Body of pancreas (tissue), 4 donors: ENCODE data around the gene SRSF9. TPM values are rescaled to one million over a fixed set of nuclear protein-coding genes. Genes with fewer than 3 reads are reported as not detected.

ENCODE experiments used
- ATAC-seq: fragments of 150-250 bp; one replicate; pipeline ENCODE4 v1.9.1; 2016
- DNase-seq, 4 donors: peaks; one replicate each; pipeline ENCODE4 v3.0.0-alpha.2; 2019
- H3K27ac ChIP-seq, 4 donors: fragments of 200-600 bp; sonication (generic); 1 replicate in 3 of 4; 2 replicates in 1 of 4; pipeline versions ENCODE4 v1.5.1 to v1.6.1; 2016 to 2019; ENCODE audit warnings: mild to moderate bottlenecking in 1 of 4, mixed read lengths in 1 of 4, moderate library complexity in 1 of 4
- H3K27me3 ChIP-seq, 2 donors: fragments of 200-600 bp; sonication (generic); one replicate each; pipeline ENCODE4 v1.6.0; 2016; ENCODE audit warnings: mild to moderate bottlenecking in 1 of 2
- H3K36me3 ChIP-seq, 2 donors: fragments of 200-600 bp; sonication (generic); replicated peaks in 1 of 2; 2 replicates each; pipeline ENCODE4 v1.5.1; 2016; ENCODE audit warnings: low read depth in 2 of 2; ENCODE audit not compliant: insufficient read depth in 1 of 2
- H3K4me1 ChIP-seq: fragments of 200-600 bp; sonication (generic); one replicate; pipeline ENCODE4 v1.6.0; 2016
- H3K4me3 ChIP-seq, 2 donors: fragments of 200-600 bp; sonication (generic); 1 replicate in 1 of 2; 2 replicates in 1 of 2; pipeline ENCODE4 v1.5.1; 2016 to 2019
- H3K9me3 ChIP-seq, 3 donors: fragments of 200-600 bp; sonication (generic); 1 replicate in 2 of 3; 2 replicates in 1 of 3; pipeline ENCODE4 v1.5.1; 2016
- POLR2A ChIP-seq, 3 donors: fragments of 450-650 bp; IDR thresholded peaks; one replicate each; pipeline ENCODE4 v1.6.1; 2016; ENCODE audit warnings: antibody characterized with exemption in 3 of 3, mild to moderate bottlenecking in 2 of 3
- WGBS, 2 donors: methylation state at CpG; one replicate each; pipeline ENCODE4 v1.1.5; 2017; 5-methylcytosine and 5-hydroxymethylcytosine counted together
- intact Hi-C: fragments of 100-400 bp; cut with DNase I; formaldehyde crosslinking; loops from one replicate; pipeline ENCODE4 v1.15.1; 2023
- total RNA-seq, 2 donors: library from RNA; depleted of rRNA; stranded (reverse); fragments of >200 nt; gene quantifications; one replicate each; pipeline ENCODE4 v1.1.0, GENCODE V29; 2016
- TF ChIP-seq, protein P1 (sequence below), 7 experiments: fragments of 450-650 bp in 4 of 7; fragments of 200-600 bp in 3 of 7; sonication (generic) in 3 of 7; IDR thresholded peaks; one replicate each; pipeline ENCODE4 v1.5.1; 2016 to 2019; ENCODE audit warnings: antibody characterized with exemption in 7 of 7

SRSF9 gene
- total RNA-seq, 2 donors from 2014 or later = 86.0 to 93.9 TPM

DNA sequence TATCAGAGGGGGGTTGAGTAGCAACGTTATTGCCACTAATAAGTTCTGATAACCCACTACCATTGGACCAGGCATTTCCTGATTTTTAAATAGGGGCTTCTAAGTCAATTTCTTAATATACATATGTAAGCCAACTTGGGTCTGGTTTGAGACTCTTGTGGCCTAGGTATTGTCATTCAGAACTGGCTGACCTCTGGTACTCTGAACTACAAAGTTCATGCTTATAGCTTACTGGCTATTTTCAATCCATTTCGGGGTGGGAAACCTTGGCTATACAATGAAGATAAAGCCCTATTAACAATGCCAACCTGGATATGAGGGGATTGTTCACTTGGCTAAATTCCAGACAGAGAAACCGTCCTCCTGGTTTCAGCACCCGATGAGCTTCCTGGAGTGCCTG is 35.0 kb upstream of the SRSF9 start:
- 81 to 83% methylated on average over 4 of the region's 4 CpGs for WGBS, 2 donors
- DNase-seq = no peak
- peaks cover 5 to 10% of the 10 kb centered on the region in 2 donors for H3K36me3 ChIP-seq

DNA sequence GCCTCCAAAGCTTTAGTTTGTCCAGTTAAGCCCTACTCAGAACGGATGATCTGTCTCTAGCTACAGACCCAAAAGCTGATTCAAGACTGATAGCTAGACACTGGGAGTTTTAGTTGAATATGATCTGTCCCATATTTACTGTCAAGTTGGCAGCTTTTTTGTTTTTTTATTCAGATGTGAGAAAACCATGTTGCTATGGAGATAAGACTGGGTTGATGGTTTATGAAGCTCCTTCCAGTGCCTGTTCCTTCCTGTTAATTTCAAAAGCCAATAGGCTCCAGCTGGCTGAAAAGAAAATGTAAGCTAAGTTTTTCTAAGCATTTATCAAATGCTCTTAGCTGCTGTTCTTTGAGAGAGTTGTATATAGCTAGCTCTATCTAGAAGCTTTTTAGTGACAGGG is 31.0 kb upstream of the SRSF9 start:
- intact Hi-C loops = no loop called here
- no peaks in the 10 kb centered on the region for H3K9me3 ChIP-seq
- peaks cover 0 to 4% of the 10 kb centered on the region in 2 donors for H3K36me3 ChIP-seq
- DNase-seq = no peak
- WGBS, 2 donors = 81 to 100% methylated on average over 1 of the region's 1 CpG
- TF ChIP-seq, protein P1, sequence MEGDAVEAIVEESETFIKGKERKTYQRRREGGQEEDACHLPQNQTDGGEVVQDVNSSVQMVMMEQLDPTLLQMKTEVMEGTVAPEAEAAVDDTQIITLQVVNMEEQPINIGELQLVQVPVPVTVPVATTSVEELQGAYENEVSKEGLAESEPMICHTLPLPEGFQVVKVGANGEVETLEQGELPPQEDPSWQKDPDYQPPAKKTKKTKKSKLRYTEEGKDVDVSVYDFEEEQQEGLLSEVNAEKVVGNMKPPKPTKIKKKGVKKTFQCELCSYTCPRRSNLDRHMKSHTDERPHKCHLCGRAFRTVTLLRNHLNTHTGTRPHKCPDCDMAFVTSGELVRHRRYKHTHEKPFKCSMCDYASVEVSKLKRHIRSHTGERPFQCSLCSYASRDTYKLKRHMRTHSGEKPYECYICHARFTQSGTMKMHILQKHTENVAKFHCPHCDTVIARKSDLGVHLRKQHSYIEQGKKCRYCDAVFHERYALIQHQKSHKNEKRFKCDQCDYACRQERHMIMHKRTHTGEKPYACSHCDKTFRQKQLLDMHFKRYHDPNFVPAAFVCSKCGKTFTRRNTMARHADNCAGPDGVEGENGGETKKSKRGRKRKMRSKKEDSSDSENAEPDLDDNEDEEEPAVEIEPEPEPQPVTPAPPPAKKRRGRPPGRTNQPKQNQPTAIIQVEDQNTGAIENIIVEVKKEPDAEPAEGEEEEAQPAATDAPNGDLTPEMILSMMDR (IDR thresholded peaks at IDR 0.05) = no peak
- TF ChIP-seq POLR2A (IDR thresholded peaks at IDR 0.05) = no peak
- peaks cover 12% of the 10 kb centered on the region for H3K4me1 ChIP-seq
- H3K4me3 ChIP-seq = no peak overlapping the region
- ATAC-seq = no peak
- H3K27ac ChIP-seq = no peak overlapping the region
- no peaks in the 10 kb centered on the region for H3K27me3 ChIP-seq

More for the DNA sequence above, 35.0 kb upstream of the SRSF9 start:
- Histone ChIP-seq H3K4me3 (no peak overlapping the region), H3K27ac (no peak overlapping the region), H3K27me3 (no peaks in the 10 kb centered on the region), H3K9me3 (no peaks in the 10 kb centered on the region), H3K4me1 (no peaks in the 10 kb centered on the region)
- intact Hi-C loops = no loop called here
- ATAC-seq = no peak
- TF ChIP-seq, protein P1 (IDR thresholded peaks at IDR 0.05) = no peak
- no peak for TF ChIP-seq POLR2A (IDR thresholded peaks at IDR 0.05)

DNA sequence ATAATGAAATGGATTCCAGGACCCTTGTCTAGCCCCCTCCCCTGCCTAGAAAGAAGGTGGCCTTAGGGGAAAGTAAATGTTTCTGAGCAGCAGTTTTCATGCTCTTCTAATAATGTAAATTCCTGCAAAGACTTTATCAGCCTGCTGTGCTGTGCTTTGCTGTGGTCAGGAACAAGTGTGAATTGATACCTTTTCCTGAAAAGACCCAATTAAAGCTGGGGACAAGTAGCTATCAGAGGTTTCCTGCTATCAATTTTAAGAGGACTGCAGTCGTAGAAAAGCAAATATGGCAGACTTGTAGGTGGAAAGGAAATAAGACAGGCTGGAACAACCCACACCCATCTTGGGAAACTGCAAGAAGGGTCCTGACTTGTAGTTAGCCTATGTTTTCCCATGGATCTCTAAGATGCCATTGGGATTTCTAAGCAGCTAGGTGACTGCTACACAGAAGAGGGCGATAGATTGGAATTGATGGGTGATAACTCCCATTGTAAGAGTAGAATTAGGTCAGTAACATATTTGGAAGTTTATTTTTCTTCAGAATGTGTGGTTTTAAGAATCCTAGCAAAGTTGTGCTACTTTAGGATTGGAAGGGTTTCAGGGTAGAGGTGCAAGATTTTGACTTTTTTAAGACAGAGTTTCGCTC is 29.4 kb upstream of the SRSF9 start:
- peaks cover 17% of the 10 kb centered on the region for H3K4me1 ChIP-seq
- H3K4me3 ChIP-seq = no peak overlapping the region
- no peak for DNase-seq
- no peaks in the 10 kb centered on the region for H3K27me3 ChIP-seq
- 61 to 69% methylated on average over 3 of the region's 3 CpGs for WGBS, 2 donors
- ATAC-seq = no peak
- TF ChIP-seq, protein P1 (IDR thresholded peaks at IDR 0.05) = no peak
- TF ChIP-seq POLR2A (IDR thresholded peaks at IDR 0.05) = no peak
- H3K36me3 ChIP-seq = peaks cover 0 to 4% of the 10 kb centered on the region in 2 donors
- H3K9me3 ChIP-seq = no peaks in the 10 kb centered on the region
- peak overlapping the region in 1 of 4 donors; percentile 3 for H3K27ac ChIP-seq
- intact Hi-C loops = no loop called here

DNA sequence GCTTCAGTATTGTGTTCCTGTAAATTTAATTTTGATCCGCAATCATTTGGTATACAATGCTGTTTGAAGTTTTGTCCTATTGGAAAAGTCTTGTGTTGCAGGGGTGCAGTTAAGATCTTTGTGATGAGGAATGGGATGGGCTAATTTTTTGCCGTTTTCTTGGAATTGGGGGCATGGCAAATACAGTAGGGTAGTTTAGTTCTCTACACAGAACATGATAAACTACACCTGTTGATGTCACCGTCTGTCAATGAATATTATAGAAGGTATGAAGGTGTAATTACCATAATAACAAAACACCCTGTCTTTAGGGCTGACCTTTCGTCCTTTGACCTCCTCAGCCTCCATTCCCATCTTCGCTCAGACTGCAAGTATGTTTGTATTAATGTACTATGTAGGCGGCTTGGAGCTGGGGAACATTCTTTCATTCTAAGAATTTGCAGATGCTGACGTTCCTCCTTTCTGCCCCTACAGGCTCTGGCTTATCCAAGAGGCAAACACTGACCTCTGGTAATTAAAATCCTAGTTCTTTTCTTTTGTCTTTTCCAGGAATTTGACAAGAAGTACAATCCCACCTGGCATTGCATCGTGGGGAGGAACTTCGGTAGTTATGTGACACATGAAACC is 28.1 kb upstream of the SRSF9 start:
- 18 to 31% methylated on average over 9 of the region's 9 CpGs for WGBS, 2 donors
- intact Hi-C loops = no loop called here
- Histone ChIP-seq H3K27ac (no peak overlapping the region), H3K4me3 (peak overlapping the region; percentile 49 to 97), H3K36me3 (no peaks in the 10 kb centered on the region), H3K9me3 (no peaks in the 10 kb centered on the region), H3K4me1 (peaks cover 17% of the 10 kb centered on the region), H3K27me3 (no peaks in the 10 kb centered on the region)
- DNase-seq = no peak
- ATAC-seq = no peak
- no peak for TF ChIP-seq POLR2A (IDR thresholded peaks at IDR 0.05)
- TF ChIP-seq, protein P1 (IDR thresholded peaks at IDR 0.05) = no peak
